OCI-LY1 (cell line): Measurements from ENCODE around the gene SYT9.

Experiments
- EZH2 ChIP-seq: fragments of 200-600 bp; sonication (generic), shearing (Covaris generic); IDR thresholded peaks from 2 replicates; pipeline ENCODE4 v1.8.0; 2017; ENCODE audit warnings: borderline replicate concordance, mixed run types, mild to moderate bottlenecking, antibody characterized with exemption, low read length, moderate library complexity, mixed read lengths
- TF ChIP-seq, protein P1 (sequence below): fragments of 200-600 bp; sonication (generic), shearing (Covaris generic); IDR thresholded peaks from 2 replicates; pipeline ENCODE4 v1.5.1; 2017; ENCODE audit warnings: mild to moderate bottlenecking, antibody characterized with exemption, low read length, moderate library complexity, mixed read lengths

DNA sequence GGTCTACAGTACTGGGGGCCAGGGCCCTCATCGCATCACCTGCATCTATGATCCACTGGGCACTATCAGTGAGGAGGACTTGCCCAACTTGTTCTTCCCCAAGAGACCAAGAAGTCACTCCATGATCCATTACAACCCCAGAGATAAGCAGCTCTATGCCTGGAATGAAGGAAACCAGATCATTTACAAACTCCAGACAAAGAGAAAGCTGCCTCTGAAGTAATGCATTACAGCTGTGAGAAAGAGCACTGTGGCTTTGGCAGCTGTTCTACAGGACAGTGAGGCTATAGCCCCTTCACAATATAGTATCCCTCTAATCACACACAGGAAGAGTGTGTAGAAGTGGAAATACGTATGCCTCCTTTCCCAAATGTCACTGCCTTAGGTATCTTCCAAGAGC lies 258.3 kb downstream of the SYT9 start:
- TF ChIP-seq, protein P1, sequence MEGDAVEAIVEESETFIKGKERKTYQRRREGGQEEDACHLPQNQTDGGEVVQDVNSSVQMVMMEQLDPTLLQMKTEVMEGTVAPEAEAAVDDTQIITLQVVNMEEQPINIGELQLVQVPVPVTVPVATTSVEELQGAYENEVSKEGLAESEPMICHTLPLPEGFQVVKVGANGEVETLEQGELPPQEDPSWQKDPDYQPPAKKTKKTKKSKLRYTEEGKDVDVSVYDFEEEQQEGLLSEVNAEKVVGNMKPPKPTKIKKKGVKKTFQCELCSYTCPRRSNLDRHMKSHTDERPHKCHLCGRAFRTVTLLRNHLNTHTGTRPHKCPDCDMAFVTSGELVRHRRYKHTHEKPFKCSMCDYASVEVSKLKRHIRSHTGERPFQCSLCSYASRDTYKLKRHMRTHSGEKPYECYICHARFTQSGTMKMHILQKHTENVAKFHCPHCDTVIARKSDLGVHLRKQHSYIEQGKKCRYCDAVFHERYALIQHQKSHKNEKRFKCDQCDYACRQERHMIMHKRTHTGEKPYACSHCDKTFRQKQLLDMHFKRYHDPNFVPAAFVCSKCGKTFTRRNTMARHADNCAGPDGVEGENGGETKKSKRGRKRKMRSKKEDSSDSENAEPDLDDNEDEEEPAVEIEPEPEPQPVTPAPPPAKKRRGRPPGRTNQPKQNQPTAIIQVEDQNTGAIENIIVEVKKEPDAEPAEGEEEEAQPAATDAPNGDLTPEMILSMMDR, result no peak
- TF ChIP-seq EZH2, result no peak
